HG03442 (cell line): ENCODE data around the gene CENPX.

ENCODE experiments used
- ATAC-seq: cut with Tn5 transposase; IDR thresholded peaks from one replicate; pipeline ENCODE4 v1.9.1; 2021; ENCODE audit warnings: mild to moderate bottlenecking, moderate library complexity; ENCODE audit not compliant: unreplicated experiment

Gene CENPX

GRCh38 chr17:82022310-82022980 lies at the start of gene CENPX:
CENPX (minus strand) TSS chr17:82022878; CDS start chr17:82022861, 17 bp downstream.
- no peak for ATAC-seq

GRCh38 chr17:82070611-82071010 lies 47.9 kb upstream of the CENPX start:
- no peak for ATAC-seq

- peak; percentile 68 for ATAC-seq
Observed at GRCh38 chr17:82065638-82066303, 43.1 kb upstream of the CENPX start, which contains the start of gene DUS1L. DUS1L (minus strand) TSS chr17:82065804; CDS start chr17:82065059, 745 bp downstream.

- ATAC-seq = no peak
Observed at GRCh38 chr17:82065193-82065637, 42.5 kb upstream of the CENPX start.

- no peak for ATAC-seq
Observed at GRCh38 chr17:82064433-82065192, 41.9 kb upstream of the CENPX start.

- no peak for ATAC-seq
Observed at GRCh38 chr17:82063424-82064415, 41.0 kb upstream of the CENPX start.

GRCh38 chr17:82062984-82063368 lies 40.3 kb upstream of the CENPX start:
- ATAC-seq = no peak

GRCh38 chr17:82062076-82062983 lies 39.7 kb upstream of the CENPX start:
- no peak for ATAC-seq

GRCh38 chr17:82061047-82061925 lies 38.6 kb upstream of the CENPX start:
- no peak for ATAC-seq

- ATAC-seq = no peak
Observed at GRCh38 chr17:82060614-82061013, 37.9 kb upstream of the CENPX start.

GRCh38 chr17:82060001-82060380 lies 37.3 kb upstream of the CENPX start:
- no peak for ATAC-seq

GRCh38 chr17:82059272-82060000 lies 36.8 kb upstream of the CENPX start:
- ATAC-seq = no peak

- no peak for ATAC-seq
Observed at GRCh38 chr17:82058855-82059249, 36.2 kb upstream of the CENPX start.

- ATAC-seq = no peak
Observed at GRCh38 chr17:82058230-82058854, 35.7 kb upstream of the CENPX start.

GRCh38 chr17:82056729-82057621 lies 34.3 kb upstream of the CENPX start:
- ATAC-seq = no peak

- no peak for ATAC-seq
Observed at GRCh38 chr17:82055965-82056728, 33.5 kb upstream of the CENPX start.
